HG03060 (cell line): ENCODE measurements around the gene LINGO1.

ENCODE experiments used
- ATAC-seq: cut with Tn5 transposase; IDR thresholded peaks from one replicate; pipeline ENCODE4 v1.9.1; 2021; ENCODE audit warnings: low read depth, moderate number of reproducible peaks; ENCODE audit not compliant: unreplicated experiment

LINGO1 gene, protein sequence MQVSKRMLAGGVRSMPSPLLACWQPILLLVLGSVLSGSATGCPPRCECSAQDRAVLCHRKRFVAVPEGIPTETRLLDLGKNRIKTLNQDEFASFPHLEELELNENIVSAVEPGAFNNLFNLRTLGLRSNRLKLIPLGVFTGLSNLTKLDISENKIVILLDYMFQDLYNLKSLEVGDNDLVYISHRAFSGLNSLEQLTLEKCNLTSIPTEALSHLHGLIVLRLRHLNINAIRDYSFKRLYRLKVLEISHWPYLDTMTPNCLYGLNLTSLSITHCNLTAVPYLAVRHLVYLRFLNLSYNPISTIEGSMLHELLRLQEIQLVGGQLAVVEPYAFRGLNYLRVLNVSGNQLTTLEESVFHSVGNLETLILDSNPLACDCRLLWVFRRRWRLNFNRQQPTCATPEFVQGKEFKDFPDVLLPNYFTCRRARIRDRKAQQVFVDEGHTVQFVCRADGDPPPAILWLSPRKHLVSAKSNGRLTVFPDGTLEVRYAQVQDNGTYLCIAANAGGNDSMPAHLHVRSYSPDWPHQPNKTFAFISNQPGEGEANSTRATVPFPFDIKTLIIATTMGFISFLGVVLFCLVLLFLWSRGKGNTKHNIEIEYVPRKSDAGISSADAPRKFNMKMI

DNA sequence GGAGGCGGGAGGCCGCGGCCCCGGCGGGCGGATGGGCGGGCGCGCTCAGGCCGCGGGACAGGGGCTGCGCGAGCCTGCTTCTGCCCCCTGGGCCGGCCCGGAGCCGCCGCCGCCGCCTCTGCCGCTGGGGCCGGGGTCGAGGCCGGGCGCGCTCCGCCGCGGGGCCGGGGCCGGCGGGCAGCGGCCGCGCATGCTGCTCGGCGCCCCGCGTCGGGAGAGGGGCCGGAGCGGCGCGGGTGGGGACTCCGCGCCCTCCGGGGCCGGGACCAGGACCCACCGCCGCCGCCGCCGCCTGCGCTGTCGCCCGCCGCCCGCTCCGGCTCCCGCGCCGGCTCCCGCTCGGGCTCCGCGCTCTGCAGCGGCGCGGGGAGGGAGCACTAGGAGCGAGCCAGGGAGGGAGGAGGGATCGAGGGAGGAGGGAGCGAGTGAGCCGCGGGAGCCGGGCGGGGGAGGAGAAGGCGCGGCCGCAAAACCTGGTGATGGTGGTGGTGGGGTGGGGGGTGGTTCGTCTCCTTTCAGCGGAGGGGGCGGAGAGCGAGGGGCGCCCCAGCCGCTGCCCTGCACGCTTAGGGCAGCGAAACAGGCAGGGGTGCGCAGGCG, at the start of gene LINGO1:
LINGO1 (minus strand) TSS at position 379 of the 600 bp plus-strand sequence. CDS start 597 bp downstream, outside the sequence.
- ATAC-seq: no peak

DNA sequence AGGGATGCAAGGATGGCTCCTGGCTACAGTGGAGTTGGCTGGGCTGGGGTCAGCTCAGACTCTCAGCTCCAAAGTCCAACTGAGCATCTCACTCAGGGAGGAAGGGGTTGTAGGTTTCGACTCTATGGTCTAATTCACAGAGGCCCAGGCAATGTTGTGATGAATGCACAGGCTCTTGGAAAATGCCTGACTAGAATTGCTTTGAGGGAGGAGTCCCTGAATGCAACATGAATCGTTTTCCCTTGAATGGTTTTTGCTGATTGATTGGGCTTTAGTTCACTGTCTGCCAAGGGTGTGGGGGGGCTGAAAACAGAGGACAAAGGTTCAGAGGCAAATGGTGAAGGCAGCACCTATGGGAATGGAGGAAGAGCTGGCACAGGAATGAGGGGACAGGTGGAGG, 48.6 kb upstream of the LINGO1 start:
- ATAC-seq: no peak

DNA sequence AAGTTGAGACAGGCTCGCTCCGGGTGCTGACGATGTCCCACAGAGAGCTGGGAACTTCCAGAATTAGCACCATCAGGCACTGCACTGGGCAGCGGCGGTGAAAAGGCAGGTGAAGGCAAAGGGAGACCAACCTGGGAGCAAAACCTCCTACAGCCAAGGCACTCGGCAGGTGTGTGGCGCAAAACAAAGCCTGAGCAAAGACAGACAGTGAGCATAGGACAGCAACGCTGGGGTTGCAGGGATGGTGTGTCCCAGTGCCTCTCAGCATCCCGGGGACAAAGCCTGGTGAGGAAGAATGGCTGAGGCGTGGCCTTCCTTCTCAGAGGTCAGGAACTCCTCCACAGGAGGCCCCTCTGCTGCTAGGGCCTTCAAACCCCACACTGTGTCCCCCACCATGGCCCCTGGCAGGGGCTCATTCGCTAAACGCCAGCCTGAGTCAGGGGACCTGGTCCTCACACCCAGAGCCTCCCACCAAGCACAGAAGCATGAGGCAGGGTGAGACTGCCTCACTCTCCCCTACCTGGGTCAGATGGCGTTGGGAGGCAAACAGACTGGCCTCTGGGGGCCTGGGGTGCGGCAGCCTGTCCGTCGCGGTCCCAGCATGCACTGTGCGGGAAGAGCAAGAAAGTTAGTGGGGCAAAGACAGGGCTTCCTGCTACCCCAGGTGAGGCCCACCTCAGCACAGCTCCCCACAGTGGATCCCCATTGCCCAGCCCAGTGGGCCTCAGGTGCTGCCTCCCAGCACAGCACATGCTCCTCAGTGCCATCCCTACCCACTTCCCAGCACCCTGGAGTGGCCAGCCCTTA, 44.1 kb upstream of the LINGO1 start:
- no peak for ATAC-seq

DNA sequence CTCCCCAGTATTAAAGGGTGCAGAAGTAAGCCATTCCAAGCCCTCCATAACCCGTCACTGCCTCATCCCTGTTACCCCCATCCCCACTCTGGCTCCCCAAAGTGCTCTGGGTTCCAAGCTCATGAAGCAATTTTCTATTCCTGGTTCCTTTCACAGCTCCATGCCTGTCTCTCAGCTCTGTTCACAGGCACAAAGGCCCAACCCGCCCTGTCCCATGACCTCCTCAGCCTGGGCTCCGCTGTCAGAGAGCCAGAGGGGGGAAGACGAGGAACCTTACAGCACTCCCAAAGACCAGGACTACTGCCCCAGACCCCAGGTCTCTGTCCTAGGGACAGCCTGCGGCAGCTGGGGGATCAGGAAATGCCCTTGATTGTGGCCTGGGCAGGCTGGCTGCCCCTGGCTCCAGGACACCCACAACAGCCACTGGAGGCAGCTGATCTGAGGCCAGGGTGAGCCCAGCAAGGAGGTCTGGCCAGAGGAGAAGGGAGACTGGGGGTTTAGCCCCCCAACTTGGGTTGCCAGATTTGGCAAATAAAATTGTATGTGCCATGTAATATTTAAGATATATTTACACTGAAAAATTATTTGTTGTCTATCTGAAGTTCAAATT, 43.2 kb upstream of the LINGO1 start:
- ATAC-seq: no peak

DNA sequence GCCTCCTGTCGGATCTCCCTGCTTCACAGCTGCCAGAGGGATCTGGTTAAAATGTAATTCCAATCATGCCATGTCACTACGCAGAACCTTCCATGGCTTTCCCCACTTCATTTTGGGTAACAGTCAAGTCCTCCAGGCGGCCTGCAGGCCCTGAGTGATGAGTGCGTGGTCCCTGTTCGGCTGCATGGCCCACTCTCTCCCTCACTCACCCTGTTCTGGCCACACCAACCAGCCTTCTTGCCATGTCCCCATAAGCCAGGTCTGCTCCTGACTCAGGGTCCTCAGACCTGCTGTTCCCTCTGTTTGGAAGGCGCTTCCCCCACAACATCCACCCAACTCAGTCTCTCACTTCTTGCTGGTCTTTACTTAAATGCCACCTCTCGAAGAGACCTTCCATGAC, 41.6 kb upstream of the LINGO1 start:
- ATAC-seq: no peak

DNA sequence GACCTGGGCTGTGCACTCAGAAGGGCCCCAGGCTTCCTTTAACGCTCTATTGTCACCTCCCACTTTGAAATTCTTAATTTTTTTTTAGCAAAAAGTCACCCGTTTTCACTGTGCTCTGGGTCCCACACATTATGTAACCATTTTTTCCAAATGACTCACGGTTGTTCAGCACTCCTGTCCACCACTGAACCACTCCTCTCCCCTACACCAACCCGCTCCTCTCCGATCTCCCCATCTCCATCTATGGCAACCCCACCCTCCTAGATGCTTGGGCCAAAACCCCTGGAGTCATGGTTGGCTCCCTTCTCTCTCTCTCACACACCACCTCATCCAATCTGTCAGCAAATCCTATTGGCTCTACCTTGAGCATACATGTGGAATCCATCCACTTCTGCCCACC, 41.2 kb upstream of the LINGO1 start:
- ATAC-seq: no peak

DNA sequence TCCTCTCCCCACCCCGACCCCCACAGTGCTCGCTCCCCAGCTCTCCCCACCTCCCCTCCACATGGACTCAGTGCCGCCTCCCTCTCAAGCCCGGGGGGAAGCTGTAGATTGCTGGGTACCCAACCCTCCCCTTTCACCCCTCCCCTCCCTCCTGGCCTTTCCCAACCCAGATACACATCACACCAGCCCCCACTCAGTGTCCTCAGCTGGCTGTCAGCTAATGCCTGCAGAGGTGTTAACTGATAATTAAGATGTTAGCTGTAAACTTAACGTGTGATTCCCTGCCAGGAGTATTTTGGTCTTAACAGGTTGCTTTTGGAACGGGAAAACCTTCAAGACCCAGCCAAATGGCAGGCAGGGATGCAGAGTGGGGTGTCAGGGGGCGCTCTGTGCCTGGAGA, 39.4 kb upstream of the LINGO1 start:
- no peak for ATAC-seq

DNA sequence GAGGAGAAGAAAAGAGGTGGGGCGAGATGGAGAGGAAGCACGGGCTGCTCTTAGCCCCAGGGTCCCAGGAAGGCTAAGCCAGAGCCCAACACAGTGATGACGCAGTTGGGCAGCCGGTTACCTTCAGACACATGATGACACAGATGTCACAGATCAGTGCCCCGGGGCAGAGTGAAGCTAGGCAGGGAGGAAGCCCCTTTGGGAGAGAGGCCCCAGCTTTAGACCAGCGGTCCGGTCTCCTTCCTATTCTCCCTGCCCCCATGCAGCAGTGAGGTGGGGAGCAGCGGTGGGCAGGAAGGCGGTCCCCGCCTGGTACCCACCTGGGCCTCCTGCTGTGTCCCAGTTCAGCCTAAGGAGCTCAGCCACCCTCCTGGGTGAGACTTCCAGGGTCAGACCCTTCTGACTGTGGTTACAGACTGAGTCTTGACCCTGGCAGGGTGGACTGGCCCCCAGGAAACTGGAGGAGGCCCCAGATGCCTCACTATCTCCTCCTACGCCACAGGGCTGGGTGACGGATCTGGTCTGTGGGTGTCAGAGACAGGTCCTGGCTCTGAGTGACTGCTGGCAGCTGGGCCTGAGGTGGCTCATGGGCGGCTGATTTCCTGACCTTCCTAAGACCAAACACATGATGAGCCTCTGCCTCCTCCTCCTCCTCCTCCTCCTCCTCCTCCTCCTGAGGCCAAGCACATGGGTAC, 38.8 kb upstream of the LINGO1 start:
- ATAC-seq: no peak

DNA sequence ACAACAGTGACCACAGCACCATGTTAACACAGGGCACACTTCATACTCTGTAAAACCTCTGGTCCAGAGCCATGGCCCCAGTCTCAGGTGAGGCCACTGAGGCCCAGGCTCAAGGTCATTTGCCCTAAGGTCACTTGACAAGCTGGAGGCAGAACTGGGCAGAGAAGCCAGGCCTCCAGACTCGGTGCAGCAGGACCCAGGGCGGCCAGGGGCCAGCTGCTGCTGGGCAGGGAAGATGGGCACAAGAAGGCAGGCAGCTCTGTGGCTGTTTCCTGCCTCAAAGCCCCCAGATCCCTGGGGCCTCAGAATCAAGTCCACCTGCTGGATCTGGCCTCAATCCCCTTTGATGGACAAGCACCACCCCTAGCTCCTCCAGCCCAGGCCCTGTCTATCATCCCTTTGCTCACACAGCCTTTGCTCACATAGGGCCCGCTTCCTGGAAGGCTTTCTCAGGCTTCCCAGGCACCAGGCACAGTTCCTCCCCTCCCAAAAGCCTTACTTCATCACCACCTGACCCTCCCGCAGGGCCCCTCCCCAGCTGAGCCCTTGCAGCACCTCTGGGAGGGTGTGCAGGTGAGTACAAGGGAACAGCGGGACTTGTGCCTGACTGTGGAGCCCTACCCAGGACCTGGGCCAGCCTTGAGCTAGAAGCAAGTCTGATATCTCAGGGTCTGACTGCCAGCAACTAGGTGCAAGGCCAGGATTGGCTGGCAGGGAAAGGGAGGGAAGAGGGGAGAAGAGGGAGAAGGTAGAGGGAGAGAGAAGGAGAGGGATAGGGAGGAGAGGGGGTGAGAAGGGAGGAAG, 38.0 kb upstream of the LINGO1 start:
- ATAC-seq: no peak

DNA sequence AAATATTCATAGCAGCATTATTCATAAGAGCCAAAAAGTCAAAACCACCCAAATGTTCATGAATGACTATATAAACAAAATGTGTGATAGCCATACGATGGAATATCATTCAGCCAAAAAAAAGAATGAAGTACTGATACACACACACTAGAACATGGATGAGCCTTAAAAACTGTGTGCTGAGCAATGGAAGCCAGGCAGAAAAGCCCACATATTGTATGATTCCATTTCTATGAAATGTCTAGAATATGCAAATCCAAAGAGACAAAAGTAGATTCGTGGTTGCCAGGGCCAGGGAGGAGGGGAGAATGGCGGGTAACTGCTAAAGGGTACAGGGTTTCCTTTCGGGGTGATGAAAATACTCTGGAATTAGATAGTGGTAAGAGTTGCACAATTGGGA, 37.2 kb upstream of the LINGO1 start:
- ATAC-seq: no peak

DNA sequence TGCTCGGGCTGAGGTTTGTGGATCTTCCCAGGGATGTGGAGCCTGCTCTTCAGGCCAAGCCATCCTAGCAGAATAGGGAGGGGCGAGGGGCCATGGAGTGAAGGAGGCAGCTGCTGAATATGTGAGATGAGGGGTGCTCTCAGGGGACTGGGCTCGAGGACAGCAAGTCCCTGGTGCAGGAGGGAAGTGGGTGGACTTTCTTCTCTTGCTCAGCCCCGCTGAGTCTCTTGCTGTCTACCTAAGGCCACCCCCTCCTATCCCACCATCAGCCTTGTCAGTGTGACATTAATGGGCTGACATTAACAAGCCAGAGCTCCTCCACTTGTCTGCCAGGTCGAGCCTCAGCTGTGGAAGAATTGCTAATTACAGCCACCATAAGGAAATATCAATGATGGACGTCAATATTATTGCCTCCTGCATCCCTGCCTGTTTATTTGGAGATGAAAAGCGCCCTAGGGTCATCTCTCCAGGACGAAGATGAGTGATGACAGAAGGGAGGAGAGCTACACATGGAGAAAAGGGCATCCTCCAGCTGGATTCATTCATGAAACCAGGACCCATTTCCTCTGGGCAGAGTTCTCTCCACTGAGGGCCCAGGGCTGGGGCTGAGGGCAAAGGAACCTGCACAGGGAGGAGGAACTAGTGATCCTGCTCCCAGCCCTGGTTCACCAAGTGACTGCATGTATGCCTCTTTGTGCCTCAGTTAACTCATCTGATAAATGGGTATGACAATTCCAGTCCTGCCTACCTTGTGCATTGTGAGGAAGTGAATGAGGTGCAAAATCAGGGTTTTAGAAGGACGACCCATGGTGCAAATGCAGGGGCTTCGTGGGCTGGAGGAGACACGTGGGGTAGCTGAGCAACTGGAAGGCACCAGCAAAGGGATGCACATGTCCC, 34.9 kb upstream of the LINGO1 start:
- no peak for ATAC-seq

DNA sequence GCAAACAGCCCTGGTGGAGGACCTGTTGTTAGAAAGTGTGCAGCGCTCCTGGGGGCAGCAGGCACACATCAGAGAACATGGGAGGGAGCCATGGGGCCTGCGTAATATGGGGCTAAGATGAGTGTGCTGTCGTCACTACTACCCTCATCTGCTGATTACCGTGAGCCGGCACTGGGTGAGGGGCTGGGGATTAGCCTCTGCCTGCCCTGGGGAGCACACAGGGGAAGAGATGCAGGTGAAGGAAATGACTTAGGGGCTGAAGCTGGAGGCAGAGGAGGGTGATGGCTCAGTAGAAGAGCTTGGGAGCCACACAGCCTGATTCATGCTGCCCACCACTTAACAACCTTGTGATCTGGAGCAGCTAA, 33.6 kb upstream of the LINGO1 start:
- ATAC-seq: no peak

DNA sequence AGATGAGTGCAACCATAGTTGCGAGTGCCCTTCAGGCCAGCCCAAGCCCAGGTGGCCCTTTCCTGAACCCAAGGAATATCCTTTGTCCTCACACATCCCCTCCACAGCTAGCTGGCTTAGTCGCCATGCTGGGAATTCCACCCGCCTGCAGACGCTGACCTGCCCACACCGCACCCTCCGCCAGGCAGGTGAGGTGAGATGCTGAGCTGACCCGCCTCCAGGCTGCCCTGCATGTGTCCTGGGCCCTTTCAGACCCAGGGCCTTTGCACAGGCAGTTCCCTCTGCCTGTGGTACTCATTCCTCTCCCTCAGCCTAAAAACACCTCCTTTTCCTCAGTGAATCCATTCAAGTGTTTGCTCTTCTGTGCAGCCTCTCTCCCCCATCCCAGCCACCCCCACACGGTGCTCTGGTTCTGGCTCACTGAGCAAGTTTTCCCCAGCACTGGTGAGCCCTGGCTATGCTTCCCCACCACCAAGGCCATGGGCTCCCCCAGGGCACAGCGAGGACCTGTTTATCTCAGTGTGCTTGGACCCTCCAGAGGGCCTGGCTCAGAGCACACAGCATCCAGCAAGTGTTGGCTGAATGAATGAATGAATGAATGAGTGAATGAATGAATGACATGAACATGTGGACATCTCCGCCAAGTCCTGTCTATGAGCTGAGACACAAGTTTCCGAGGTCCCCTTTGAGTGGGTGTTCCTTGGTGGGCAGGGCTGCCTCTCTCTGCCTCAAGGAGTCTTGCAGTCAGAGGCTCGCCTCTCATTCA, 33.0 kb upstream of the LINGO1 start:
- no peak for ATAC-seq

DNA sequence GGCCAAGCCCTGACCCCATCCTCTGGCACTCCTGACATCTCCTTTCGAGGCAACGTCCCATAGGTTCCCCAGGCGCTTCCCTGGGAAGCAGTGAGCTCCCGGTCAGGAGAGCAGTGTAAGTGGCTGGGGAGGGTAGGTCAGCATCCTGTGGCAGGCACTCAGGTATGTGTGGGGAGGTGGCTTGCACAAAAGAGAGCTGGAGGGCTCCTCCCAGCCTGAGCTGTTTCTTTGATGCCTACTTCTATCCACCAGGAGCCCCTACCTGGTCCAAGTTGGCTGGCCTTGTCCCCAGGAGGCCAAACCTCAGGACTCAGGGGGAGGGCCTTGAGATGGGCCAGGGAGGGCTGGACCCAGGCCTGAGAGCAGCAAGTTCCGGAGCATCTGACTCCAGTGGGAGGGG, 31.7 kb upstream of the LINGO1 start:
- no peak for ATAC-seq

DNA sequence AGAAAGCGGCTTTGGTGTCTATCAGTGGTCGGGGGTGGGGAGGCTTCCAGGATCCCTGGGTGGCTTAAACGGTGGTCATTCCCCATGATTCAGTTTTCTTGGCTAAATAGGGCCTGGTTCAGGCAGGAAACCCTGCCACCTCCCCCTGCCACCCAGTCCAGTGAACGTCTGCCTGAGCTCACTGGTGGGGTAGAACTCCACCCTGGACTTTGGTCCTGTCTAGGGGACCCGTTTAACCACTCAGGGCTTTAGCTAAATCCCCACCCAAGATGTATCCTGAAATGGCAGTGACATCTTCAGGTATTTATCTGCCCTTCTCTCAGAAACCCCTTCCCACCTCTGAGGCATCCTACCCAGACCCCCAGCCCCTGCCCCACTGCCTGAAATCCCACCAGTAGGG, 30.5 kb upstream of the LINGO1 start:
- ATAC-seq: no peak

DNA sequence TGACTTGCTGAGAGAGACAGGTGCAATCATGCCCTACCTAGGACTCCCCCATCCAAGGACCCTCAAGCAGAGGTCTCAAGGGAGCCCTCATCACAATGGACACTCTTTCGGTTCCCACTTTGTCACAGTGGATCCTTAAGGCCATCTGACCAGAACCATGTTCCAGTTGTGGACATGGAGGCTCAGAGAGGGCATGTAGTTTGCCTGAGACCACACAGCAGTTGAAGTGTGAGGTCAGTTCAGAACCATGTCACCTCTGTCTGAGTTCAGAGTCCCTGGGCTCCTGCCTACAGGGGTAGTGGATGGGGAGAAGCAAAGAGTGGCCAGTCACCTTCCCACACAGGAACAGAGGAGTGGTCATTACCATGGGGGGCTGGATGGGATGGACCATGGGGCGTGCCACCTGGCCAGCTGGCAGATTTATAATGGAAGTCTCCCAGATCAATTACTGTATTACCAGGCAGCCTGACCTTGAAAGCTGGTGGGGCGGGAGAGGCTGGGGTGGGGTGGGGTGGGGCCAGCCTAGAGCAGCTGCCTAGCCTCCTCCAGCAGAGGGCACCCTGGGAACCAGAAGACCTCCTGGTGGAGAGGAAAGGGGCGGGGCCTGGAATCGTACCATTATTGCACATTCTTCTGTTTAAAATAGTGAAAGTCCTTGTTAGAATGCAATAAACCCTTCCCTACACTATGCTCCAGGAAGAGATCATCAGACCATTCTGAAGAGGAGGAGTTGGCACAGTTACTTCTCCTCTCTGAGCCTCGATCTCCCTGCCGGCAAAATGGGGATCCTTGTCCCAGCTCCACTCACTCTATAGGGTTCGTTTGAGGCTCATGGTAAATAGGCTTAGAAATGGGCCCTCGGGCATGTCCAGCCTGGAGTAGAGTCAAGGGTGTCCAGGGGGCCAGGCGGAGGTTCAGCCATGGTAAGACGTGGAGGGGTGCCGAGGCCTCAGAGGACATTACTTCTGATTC, 26.9 kb upstream of the LINGO1 start:
- no peak for ATAC-seq
